Measurements from ENCODE around the gene ALDOC.
A peak's percentile ranks its signal among the peaks of the same experiment; 100 is the strongest.
"Not testable (repeated sequence)": the region's sequence is repeated elsewhere in the genome, so short reads cannot be mapped to it uniquely, and the experiment has no call there.

Gene ALDOC

DNA sequence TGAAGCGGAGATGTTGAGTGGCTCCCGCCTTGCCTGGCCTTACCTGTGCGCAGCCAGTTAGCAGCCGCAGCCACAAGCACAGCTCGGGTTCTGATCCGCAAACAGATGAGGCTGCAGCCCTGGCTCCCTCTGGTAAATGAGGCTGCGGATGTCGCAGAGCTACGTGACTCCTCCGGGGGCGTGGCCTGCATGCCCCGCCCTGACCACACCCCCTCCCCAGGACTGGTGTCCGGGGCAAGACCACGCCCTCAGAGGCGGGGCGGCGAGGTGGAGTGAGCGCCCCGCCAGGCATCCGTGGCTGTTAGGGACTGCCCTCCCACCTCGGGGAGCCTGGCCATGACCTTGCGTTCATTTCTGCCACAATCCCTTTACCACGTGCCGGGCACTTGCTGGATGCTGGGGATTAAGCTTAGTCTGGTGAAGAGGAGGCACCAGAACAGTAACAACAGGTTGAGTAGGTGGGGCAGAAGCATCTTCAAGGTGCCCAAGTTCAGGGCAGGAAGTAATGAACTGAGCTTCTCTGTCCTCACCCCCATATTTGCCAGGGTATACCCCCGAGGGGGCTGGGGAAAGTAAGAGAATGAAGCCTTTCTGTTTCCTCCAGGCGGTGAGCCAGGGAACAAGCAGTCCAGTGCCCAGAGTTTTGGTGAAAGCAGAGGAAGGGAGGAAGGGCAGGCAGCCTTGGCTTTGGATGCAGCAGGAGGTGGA lies at the start of gene ALDOC:
Gene ALDOC, minus strand, starts transcription at position 138 of the 708 bp plus-strand sequence. CDS start 1,363 bp downstream, outside the sequence.
- peak; percentile 74 for DNase-seq

GRCh38 chr17:28624148-28624547 lies 47.5 kb upstream of the ALDOC start:
- DNase-seq, result no peak

GRCh38 chr17:28623696-28624095 lies 47.0 kb upstream of the ALDOC start:
- DNase-seq, result no peak

GRCh38 chr17:28622186-28622585 lies 45.5 kb upstream of the ALDOC start:
- DNase-seq, result no peak

DNA sequence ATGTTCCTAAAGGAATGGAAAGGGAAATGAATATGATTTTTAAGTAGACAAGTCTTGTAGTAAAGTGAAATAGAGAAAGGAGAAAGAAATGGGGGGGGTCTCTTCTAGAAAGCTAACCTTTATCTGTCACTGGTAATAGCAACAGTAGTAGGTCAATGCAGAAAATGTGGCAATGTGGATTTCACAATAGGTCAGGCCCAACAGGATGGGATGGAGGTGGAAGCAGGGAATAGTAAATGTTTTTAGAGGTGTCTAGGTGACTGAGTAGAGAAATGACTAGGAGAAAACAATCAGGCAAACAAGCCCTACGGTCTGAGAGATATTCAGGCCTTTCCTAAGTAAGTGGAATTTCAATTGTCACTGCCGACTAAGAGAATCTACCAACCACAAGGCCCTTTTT lies 43.3 kb upstream of the ALDOC start:
- no peak for DNase-seq

- DNase-seq, result no peak
These were observed 41.8 kb upstream of the ALDOC start for GRCh38 chr17:28618464-28618863.

DNA sequence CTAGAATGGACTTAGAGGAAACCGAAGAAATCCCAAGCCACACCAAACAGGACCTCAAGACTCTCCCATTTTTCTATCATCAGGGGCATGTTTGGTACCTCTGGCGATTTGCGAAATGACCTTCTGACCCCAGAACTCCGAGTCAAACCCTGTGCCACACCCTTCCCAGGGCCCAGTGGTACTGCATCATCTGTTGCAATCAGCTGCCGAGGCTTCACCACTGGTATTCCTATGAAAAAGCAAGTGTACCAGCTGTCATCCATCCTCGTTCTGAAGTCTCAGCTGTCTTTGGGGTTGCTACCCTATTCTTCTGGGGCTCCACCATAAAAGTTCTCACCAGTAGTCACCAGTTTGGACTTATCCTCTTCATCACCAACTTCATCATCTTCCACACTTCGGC lies 39.6 kb upstream of the ALDOC start:
- no peak for DNase-seq

DNA sequence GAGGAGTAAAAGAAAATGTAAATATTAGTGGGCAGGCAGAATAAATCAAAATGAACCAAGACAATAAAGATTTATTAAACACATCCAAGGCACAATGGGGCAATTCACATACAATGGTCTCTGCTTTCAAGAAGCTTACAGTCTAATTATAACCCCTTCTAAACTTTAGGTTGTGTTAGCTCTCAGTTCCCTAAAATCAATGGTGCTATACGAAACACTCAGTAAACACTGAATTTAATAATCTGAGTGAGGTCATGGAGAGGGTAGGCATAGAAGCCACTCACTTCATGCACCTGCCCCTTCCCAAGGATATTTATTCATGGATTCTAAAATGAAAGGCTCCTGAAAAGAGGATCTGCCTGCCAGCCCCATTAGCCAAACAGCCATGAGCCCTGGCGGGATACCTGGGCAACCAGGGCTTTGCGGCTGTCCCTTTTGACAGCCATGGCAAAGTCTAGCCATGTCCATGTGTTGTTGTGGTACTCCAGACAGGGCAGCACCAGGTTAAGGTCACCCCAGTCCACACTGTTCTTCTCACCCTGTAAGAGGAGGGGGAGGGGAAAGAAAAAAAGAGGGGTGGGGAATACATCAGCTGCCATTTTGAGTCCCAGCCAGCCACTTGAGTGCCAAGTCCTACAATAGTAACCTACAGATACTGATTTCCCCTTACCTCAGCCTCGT lies 38.7 kb upstream of the ALDOC start:
- no peak for DNase-seq

DNA sequence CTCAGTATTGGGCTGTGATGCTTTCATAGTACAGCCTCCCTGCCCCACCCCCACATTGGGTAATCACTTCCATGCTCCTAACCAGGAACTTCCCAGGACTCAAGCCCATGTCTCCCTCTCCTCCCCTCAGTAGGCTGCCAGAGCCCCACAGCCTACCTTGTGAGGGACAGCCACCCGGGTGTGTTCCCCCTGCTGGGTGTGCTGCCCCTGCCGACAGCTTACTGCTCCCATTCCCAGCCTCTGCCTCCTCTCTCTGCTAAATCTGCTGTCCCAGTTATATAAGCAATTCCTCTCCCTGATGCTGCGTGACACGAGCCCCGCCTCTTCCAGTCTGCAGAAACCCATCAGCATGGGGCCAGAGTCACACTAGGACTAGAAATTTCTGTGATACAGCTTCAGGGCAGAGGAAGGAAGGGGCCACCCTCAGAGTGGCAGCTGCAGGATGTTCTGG lies 37.3 kb upstream of the ALDOC start, which contains the start of gene RSKR:
Gene RSKR, minus strand, starts transcription at position 255 of the 451 bp plus-strand sequence. Its CDS starts 24 bp downstream, at position 231.
- DNase-seq, result no peak

DNA sequence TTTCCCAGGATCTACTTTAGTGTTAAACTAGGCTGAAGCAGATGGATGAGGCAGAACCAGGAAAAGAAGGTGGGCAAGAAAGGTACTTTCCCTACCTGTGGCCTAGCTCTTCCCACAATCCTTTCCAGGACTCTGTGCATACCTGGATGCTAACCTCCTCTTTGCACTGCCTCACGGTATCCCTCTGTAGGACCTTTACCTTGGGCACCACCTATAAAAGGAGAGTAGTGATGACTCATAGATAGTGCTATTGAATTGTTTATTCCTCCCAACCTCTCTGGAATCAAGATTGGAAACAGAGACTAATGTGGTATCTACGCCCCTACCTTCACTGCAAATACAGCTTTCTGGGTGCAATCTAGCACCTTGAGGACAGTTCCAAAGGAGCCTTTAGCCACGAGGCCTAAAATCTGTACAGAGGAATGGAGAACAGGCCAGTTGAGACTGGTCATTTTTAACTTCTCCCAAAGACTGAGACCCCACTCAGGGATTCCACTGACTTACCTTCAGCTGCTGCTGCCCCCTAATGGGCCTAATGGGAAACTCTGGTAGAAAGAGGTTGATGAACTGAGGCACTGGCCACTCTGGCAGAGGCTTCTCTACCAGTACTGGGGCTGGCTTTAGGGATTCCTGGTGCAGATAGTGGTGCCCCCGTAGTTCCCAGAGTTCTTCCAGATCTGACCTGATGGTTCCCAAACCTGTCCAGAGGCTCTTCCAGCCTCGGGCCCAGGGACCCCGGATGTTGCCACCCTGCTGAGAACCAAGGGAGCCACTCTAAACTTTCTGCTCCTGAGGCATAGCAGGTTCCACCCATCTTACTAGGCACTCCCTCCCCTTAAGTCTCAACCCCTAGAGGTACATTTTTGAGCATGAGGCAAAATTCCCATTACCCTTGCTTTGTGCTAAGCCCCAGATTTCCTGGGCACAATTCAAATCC lies 36.5 kb upstream of the ALDOC start:
- no peak for DNase-seq

DNA sequence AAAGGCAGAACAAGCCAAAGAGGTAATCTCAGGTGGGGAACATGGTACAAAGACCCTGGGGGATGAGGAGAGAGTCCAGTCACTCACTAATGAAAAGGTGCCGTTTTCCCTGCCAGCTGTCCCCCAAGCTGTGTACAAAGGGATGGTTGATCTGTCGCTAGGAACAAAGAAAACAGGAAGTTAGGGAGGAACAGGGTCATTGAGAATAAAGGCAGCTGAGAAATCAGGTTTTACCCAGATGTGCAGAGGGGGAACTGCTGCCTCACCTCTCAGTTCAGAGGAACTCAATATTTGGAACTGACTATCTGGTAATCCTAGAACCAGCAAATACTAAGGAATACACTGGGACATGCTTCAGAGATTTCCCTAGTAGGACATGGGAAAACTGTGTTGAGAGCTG lies 35.8 kb upstream of the ALDOC start:
- DNase-seq, result no peak

GRCh38 chr17:28610376-28610775 lies 33.7 kb upstream of the ALDOC start:
- no peak for DNase-seq

DNA sequence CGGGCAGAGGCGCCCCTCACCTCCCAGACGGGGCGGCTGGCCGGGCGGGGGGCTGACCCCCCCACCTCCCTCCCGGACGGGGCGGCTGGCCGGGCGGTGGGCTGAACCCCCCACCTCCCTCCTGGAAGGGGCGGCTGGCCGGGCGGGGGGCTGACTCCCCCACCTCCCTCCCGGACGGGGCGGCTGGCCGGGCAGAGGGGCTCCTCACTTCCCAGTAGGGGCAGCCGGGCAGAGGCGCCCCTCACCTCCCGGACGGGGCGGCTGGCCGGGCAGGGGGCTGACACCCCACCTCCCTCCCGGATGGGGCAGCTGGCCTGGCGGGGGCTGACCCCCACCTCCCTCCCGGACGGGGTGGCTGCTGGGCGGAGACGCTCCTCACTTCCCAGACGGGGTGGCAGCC lies 27.3 kb upstream of the ALDOC start:
- DNase-seq, result not testable (repeated sequence)

- DNase-seq, result peak; percentile 63
These were observed 22.9 kb upstream of the ALDOC start for GRCh38 chr17:28599311-28600184.

DNA sequence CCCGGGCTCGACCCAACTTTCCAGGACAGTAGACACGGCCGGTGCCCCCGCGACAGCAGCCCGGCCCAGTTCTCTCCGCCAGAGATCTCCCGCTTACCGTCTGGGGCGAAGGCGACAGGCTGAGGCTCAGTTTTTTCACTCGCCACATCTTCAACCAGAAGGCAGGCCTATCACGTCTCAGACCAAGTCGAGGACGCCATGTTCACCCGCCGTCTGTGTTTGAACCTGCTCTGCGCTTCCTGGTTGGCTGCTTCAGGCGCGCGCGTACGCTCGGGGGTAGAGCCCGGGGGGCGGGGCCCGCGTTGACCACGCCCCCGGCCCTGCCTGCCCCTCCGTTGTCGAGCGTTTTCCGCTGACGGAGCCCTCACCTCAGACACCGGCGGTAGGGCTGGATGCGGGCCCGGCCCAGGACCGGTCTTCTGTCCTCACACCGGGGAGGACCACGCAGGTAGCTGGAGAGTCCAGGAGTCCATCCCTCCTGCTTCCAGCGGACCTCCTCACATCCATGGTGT lies 22.2 kb upstream of the ALDOC start, which contains the start of gene SPAG5:
Gene SPAG5, minus strand, starts transcription at position 227 of the 512 bp plus-strand sequence. Its CDS starts 79 bp downstream, at position 148.
- DNase-seq, result peak; percentile 85

GRCh38 chr17:28598389-28598788 lies 21.7 kb upstream of the ALDOC start:
- no peak for DNase-seq

DNA sequence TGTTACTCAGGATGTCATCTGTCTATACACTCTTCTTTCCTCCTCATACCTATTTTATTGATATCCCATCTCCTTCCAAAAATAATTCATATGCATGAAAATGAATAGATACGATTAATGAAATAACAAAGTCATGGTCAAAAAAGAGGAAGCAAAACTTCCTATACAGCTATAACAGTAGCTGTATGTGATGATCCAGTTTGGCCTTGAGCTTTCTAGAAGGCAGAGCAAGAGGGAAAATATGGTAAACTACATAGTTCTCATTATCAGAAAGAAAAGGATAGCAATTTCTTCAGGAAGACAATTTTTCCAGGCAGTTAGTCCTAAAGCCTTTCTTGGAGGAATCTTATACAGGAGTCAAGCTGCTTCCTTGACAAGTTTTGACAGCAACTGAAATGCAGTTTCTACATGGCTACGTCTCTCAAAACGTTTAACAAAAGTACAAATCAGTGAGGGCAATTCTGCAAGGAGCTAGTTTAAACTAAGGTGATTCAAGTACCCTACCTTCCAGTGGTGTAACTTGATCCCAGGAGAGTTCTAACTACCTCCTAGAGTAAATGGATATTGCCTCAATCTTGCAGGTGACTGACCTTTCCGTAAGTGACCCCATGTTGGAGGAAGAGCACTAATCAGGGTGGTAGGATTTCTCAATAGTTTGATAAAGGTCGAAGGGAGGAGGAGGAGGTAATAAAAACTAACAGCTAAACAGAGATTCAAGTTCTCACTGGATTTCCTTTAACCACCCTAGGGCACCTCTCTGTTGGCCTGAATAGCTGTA lies 21.1 kb upstream of the ALDOC start:
- DNase-seq, result no peak

GRCh38 chr17:28592260-28592659 lies 15.6 kb upstream of the ALDOC start:
- DNase-seq, result no peak

DNA sequence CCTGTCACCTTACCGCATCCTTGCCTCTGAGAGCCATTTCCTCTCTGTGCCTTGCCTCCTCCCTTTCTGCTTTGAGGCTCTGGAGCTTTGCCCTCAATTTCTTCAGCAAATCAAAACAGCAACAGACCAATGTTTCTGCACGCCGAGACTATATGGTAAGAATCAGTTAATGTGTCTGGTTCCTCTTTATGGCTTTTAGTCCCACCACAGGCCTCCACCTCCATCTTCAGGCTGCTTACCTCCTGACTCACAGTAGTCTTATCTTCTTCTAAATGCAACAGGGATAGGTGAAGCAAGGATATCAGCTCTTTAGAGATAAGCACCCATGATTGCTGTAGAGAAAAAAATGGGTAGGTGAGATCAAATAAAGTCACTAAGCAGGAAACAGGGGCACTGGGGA lies 9.2 kb upstream of the ALDOC start:
- DNase-seq, result no peak

GRCh38 chr17:28584434-28584833 lies 7.7 kb upstream of the ALDOC start:
- no peak for DNase-seq

DNA sequence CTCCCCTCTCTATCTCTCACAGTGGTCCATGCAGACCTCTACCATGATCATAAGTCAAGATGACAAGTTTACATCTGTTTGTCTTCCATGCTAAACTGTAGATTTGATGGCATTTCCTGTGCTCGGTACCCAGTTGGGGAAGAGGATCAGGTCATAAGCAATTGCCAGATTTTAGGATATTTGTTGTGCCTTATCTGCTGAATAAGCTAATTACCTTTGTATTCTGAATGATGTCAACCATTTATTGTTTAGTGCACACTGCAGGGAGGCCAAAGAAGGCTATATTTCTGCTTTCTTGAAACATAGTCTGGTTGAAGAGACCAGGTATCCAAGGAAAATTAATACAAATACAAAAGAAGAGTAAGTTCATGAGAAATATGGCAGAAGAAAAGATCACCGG lies 5.8 kb upstream of the ALDOC start:
- DNase-seq, result no peak
